ENCODE measurements around the gene MSI1. TPM values are rescaled to one million over a fixed set of nuclear protein-coding genes. Genes with fewer than 3 reads are reported as not detected.

The MSI1 gene
- total and polyA plus RNA-seq, 2 of the 13 experiments (the other 11 are each of a cell fraction or from before 2014, with no cell fraction given), result 0.09 to 0.46 TPM

DNA sequence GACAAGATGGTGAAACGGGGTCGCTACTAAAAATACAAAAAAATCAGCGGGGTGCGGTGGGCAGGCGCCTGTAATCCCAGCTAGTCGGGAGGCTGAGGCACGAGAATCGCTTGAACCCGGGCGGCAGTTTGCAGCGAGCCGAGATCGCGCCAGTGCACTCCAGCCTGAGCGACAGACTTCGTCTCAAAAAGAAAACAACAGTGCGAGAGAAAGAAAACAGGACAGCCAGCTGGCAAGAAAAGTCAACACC, 76.6 kb downstream of the MSI1 start (continued):
- TF ChIP-seq, protein P1, sequence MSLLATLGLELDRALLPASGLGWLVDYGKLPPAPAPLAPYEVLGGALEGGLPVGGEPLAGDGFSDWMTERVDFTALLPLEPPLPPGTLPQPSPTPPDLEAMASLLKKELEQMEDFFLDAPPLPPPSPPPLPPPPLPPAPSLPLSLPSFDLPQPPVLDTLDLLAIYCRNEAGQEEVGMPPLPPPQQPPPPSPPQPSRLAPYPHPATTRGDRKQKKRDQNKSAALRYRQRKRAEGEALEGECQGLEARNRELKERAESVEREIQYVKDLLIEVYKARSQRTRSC (CRISPR knock-in tag; IDR thresholded peaks at IDR 0.05; ENCODE audit: low read depth), result no peak
- TF ChIP-seq JUNB (CRISPR knock-in tag; IDR thresholded peaks at IDR 0.05; ENCODE audit: borderline replicate concordance) (no peak), ZNF382 (CRISPR knock-in tag; IDR thresholded peaks at IDR 0.05; ENCODE audit: borderline replicate concordance) (no peak), ZNF468 (CRISPR knock-in tag; IDR thresholded peaks at IDR 0.05) (no peak), EHMT2 (IDR thresholded peaks at IDR 0.05; ENCODE audit: borderline replicate concordance, low read depth, low read length) (no peak), ZNF275 (CRISPR knock-in tag; IDR thresholded peaks at IDR 0.05; ENCODE audit: borderline replicate concordance) (no peak), ETS1 (CRISPR knock-in tag; IDR thresholded peaks at IDR 0.05) (no peak), ZNF430 (CRISPR knock-in tag; IDR thresholded peaks at IDR 0.05) (no peak), ZNF574 (CRISPR knock-in tag; IDR thresholded peaks at IDR 0.05) (no peak), CCAR2 (optimal IDR thresholded peaks at IDR 0.05; ENCODE audit: low read depth, low read length) (no peak), ZNF33B (CRISPR knock-in tag; IDR thresholded peaks at IDR 0.05) (no peak), ZNF792 (CRISPR knock-in tag; IDR thresholded peaks at IDR 0.05) (no peak), ZNF225 (CRISPR knock-in tag; IDR thresholded peaks at IDR 0.05) (no peak), ZNF775 (CRISPR knock-in tag; IDR thresholded peaks at IDR 0.05; ENCODE audit: borderline replicate concordance) (no peak), NFYC (CRISPR knock-in tag; IDR thresholded peaks at IDR 0.05) (no peak), LCORL (IDR thresholded peaks at IDR 0.05) (0 out of 2 replicates have a peak, but pooled peaks have one; percentile 23), LCORL (CRISPR knock-in tag; IDR thresholded peaks at IDR 0.05) (no peak), MIER3 (CRISPR knock-in tag; IDR thresholded peaks at IDR 0.05; ENCODE audit: borderline replicate concordance) (no peak), ZKSCAN1 (IDR thresholded peaks at IDR 0.05; ENCODE audit: low read length) (no peak)
- TF ChIP-seq, protein P2, sequence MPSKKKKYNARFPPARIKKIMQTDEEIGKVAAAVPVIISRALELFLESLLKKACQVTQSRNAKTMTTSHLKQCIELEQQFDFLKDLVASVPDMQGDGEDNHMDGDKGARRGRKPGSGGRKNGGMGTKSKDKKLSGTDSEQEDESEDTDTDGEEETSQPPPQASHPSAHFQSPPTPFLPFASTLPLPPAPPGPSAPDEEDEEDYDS (CRISPR knock-in tag; IDR thresholded peaks at IDR 0.05), result no peak
- TF ChIP-seq, protein P3, sequence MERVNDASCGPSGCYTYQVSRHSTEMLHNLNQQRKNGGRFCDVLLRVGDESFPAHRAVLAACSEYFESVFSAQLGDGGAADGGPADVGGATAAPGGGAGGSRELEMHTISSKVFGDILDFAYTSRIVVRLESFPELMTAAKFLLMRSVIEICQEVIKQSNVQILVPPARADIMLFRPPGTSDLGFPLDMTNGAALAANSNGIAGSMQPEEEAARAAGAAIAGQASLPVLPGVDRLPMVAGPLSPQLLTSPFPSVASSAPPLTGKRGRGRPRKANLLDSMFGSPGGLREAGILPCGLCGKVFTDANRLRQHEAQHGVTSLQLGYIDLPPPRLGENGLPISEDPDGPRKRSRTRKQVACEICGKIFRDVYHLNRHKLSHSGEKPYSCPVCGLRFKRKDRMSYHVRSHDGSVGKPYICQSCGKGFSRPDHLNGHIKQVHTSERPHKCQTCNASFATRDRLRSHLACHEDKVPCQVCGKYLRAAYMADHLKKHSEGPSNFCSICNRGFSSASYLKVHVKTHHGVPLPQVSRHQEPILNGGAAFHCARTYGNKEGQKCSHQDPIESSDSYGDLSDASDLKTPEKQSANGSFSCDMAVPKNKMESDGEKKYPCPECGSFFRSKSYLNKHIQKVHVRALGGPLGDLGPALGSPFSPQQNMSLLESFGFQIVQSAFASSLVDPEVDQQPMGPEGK (CRISPR knock-in tag; IDR thresholded peaks at IDR 0.05), result no peak
